ENCODE measurements around the gene GNS. TPM values are rescaled to one million over a fixed set of nuclear protein-coding genes. Genes with fewer than 3 reads are reported as not detected.

GNS gene
- total and polyA plus RNA-seq, 10 of the 15 experiments (the other 5 are each of a cell fraction or from before 2014, with no cell fraction given): 4.1 to 33.8 (median 19.1) TPM

DNA sequence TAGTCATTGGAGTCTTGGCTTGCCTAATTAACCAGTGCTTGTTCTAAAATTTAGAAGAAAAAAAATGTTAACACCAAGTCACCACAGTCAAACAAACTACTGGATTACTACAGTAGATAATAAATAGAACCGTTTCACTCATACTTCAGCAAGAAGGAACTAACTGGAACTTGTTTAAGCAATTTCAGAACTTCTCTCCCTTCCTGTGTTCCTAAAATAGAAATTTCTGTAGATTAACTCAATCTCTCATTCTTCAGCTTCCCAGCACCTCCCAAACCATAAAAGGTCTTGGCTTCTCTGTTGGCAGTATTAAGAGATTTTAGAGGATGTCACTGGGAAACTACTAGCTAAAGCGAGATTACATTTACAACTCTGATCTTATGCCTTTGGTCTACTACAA lies 18.6 kb downstream of the GNS start:
- BruUV-seq (replicated peaks): no TSS peak
- 71% methylated on average over 2 of the region's 2 CpGs for WGBS (ENCODE audit: insufficient coverage, insufficient replicate concordance, low lambda C conversion rate, missing lambda C conversion rate)

DNA sequence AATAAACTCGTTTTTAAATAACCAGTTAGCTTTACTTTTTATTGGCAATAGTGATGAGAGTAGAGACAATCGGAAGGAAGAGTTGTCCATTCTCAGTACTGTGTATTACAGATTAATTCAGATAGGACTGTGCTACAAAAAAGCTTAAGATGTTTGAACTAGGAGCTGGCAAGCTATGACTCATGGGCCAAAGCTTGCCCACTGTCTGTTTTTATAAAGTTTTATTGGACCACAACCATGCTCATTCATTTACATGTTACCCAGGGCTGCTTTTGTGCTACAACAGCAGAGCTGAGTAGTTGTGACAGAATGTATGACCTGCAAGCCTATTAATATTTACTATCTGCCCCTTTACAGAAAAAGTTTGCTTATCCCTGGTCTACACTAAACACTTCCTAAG lies 19.4 kb downstream of the GNS start:
- 90% methylated on average over 2 of the region's 2 CpGs for WGBS (ENCODE audit: insufficient coverage, insufficient replicate concordance, low lambda C conversion rate, missing lambda C conversion rate)
- in situ Hi-C loops (cut with MboI) (no loop called here), intact Hi-C loops (cut with micrococcal nuclease; ENCODE audit: unreplicated experiment) (no loop called here)
- Histone ChIP-seq H3K9me3 (replicated peaks; ENCODE audit: control insufficient read depth, insufficient read depth, low read length) (no peaks in the 10 kb centered on the region), H3K27ac (ENCODE audit: control insufficient read depth, insufficient read depth) (no peak overlapping the region), H3K4me3 (no peak overlapping the region), H3K36me3 (ENCODE audit: control insufficient read depth in 2 of 2, insufficient read depth in 2 of 2, low read length in 1 of 2) (peaks cover 0 to 17% of the 10 kb centered on the region in 2 experiments), H4K20me1 (ENCODE audit: control insufficient read depth, insufficient read depth) (no peaks in the 10 kb centered on the region), H3K4me1 (ENCODE audit: control insufficient read depth, insufficient read depth, low read length) (no peaks in the 10 kb centered on the region), H2AFZ (ENCODE audit: control insufficient read depth, low read depth, low read length) (no peak overlapping the region), H3K4me2 (ENCODE audit: control insufficient read depth, insufficient read depth) (no peak overlapping the region), H3K27me3 (replicated peaks in 1 of 2; ENCODE audit: control insufficient read depth in 2 of 2, insufficient read depth in 2 of 2, low read length in 1 of 2) (no peaks in the 10 kb centered on the region), H3K79me2 (ENCODE audit: control insufficient read depth, insufficient read depth, low read length) (no peaks in the 10 kb centered on the region), H3K9ac (ENCODE audit: control insufficient read depth, insufficient read depth, low read length) (no peak overlapping the region)
- SMC1A ChIA-PET (ENCODE audit: uncharacterized antibody, unreplicated experiment): interaction anchor here (1.0 to 1.5 kb wide), 2 partner anchors 11 to 17 kb away, joined by 3 to 5 read pairs; no protein-coding TSS in a partner anchor
- CTCF ChIA-PET: interaction anchor here (1.3 kb wide), 2 partner anchors 56 to 143 kb away, joined by 3 to 4 read pairs; no protein-coding TSS in a partner anchor
- RAD21 ChIA-PET (ENCODE audit: unreplicated experiment): no interaction called here
- no peak for FAIRE-seq
- POLR2A ChIA-PET: interaction anchor here (0.5 kb wide), 1 partner anchor 1031 kb away, joined by 7 read pairs; no protein-coding TSS in a partner anchor
- ATAC-seq: no peak
- no TSS peak for BruUV-seq (replicated peaks)
- DNase-seq (ENCODE audit: low read depth, low spot score): no peak
- TF ChIP-seq NFIC (IDR thresholded peaks at IDR 0.05; ENCODE audit: low read depth, low read length): no peak
- peak; percentile 57 for TF ChIP-seq ZBTB40 (IDR thresholded peaks at IDR 0.05; ENCODE audit: borderline replicate concordance)
- TF ChIP-seq MEF2B (IDR thresholded peaks at IDR 0.05; ENCODE audit: partially characterized antibody, poor library complexity, severe bottlenecking): no peak

More for the DNA sequence above, 18.6 kb downstream of the GNS start:
- no peaks in the 10 kb centered on the region for H3K4me1 ChIP-seq (ENCODE audit: control insufficient read depth, insufficient read depth, low read length)
- H2AFZ ChIP-seq (ENCODE audit: control insufficient read depth, low read depth, low read length): no peak overlapping the region
- RAD21 ChIA-PET (ENCODE audit: unreplicated experiment): no interaction called here
- intact Hi-C loops (cut with micrococcal nuclease; ENCODE audit: unreplicated experiment): no loop called here
- H3K27me3 ChIP-seq (replicated peaks in 1 of 2; ENCODE audit: control insufficient read depth in 2 of 2, insufficient read depth in 2 of 2, low read length in 1 of 2): no peaks in the 10 kb centered on the region
- no peak overlapping the region for H3K9ac ChIP-seq (ENCODE audit: control insufficient read depth, insufficient read depth, low read length)
- no peaks in the 10 kb centered on the region for H3K9me3 ChIP-seq (replicated peaks; ENCODE audit: control insufficient read depth, insufficient read depth, low read length)
- ATAC-seq (no peak), DNase-seq (ENCODE audit: low read depth, low spot score) (no peak), FAIRE-seq (no peak)
- no peak overlapping the region for H3K4me2 ChIP-seq (ENCODE audit: control insufficient read depth, insufficient read depth)
- CTCF ChIA-PET: interaction anchor here (1.3 kb wide), 2 partner anchors 56 to 142 kb away, joined by 3 to 4 read pairs; no protein-coding TSS in a partner anchor
- POLR2A ChIA-PET: interaction anchor here (0.9 kb wide), 1 partner anchor 19 kb away, joined by 3 read pairs; no protein-coding TSS in a partner anchor
- peaks cover 0 to 17% of the 10 kb centered on the region in 2 experiments for H3K36me3 ChIP-seq (ENCODE audit: control insufficient read depth in 2 of 2, insufficient read depth in 2 of 2, low read length in 1 of 2)
- no peak overlapping the region for H3K27ac ChIP-seq (ENCODE audit: control insufficient read depth, insufficient read depth)
- H4K20me1 ChIP-seq (ENCODE audit: control insufficient read depth, insufficient read depth): no peaks in the 10 kb centered on the region
- in situ Hi-C loops (cut with MboI): no loop called here
- TF ChIP-seq STAT3 (IDR thresholded peaks at IDR 0.05; ENCODE audit: low read depth, low read length): no peak
- H3K79me2 ChIP-seq (ENCODE audit: control insufficient read depth, insufficient read depth, low read length): no peaks in the 10 kb centered on the region
- SMC1A ChIA-PET (ENCODE audit: uncharacterized antibody, unreplicated experiment): interaction anchor here (1.5 kb wide), 1 partner anchor 16 kb away, joined by 5 read pairs; no protein-coding TSS in a partner anchor
- H3K4me3 ChIP-seq: no peak overlapping the region

Data from GM12878 (cell line).